Measurements from ENCODE around the gene CUX1. TPM values are rescaled to one million over a fixed set of nuclear protein-coding genes. Genes with fewer than 3 reads are reported as not detected.

Gene CUX1
- total RNA-seq, 1 experiment from 2014 or later, result 53.5 TPM

DNA sequence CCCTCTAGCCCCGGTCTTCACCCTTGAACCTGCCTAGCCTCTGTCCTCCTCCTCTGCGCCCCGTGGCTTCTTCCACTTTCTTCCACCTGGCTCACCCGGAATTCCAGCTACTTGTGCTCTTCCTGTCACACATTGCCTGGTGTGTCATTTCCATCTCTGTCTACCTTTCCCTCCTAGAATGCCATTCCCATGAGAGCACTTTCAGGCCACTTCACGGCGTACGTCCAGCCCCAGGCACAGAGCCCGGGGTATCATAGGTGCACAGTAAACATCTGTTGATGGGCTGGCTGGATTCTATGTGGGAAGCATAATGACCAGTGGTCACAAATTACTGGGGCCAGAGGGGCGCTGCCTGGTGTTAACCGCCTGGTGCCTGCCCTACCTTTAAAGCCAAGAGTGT, 161.3 kb downstream of the CUX1 start:
- Histone ChIP-seq H3K23ac (ENCODE audit: insufficient read length, low read depth, low read length) (no peak overlapping the region), H3K9ac (ENCODE audit: extremely low read depth, insufficient read length, low read length) (no peak overlapping the region), H3K23me2 (ENCODE audit: insufficient read length, low read depth, low read length, poor library complexity, severe bottlenecking) (no peaks in the 10 kb centered on the region), H3K56ac (ENCODE audit: insufficient read length, low read depth, low read length) (no peak overlapping the region), H3K79me2 (ENCODE audit: insufficient read depth, low read length) (no peaks in the 10 kb centered on the region; the same call in 1 of the 2 replicates), H4K5ac (ENCODE audit: insufficient read length, low read depth, low read length) (no peak overlapping the region), H4K91ac (ENCODE audit: insufficient read length, low read depth, low read length) (no peak overlapping the region), H2BK20ac (ENCODE audit: low read depth, low read length, poor library complexity, severe bottlenecking) (no peak overlapping the region), H3K27ac (ENCODE audit: insufficient read length, low read depth, low read length) (no peak overlapping the region), H3K4me2 (ENCODE audit: insufficient read depth, insufficient read length, low read length) (no peak overlapping the region), H2BK5ac (ENCODE audit: insufficient read length, low read length) (no peak overlapping the region), H3K4ac (ENCODE audit: low read depth, low read length) (no peak overlapping the region), H2BK12ac (ENCODE audit: insufficient read length, low read depth, low read length) (no peak overlapping the region), H2AK5ac (ENCODE audit: insufficient read length, low read length) (no peak overlapping the region), H2BK120ac (ENCODE audit: low read depth, low read length, poor library complexity, severe bottlenecking) (no peak overlapping the region), H3K18ac (ENCODE audit: insufficient read length, low read depth, low read length) (no peak overlapping the region), H2AFZ (ENCODE audit: low read length) (no peak overlapping the region), H4K20me1 (ENCODE audit: control insufficient read depth, insufficient read depth, insufficient read length) (no peaks in the 10 kb centered on the region), H3K79me1 (ENCODE audit: insufficient read depth, low read depth, low read length, poor library complexity, severe bottlenecking) (peaks cover 4% of the 10 kb centered on the region), H3K4me1 (ENCODE audit: insufficient read depth, low read length) (no peaks in the 10 kb centered on the region), H2BK15ac (ENCODE audit: low read depth, low read length) (no peak overlapping the region), H3K27me3 (ENCODE audit: insufficient read depth, low read length) (no peaks in the 10 kb centered on the region), H3T11ph (ENCODE audit: low read length) (no peak overlapping the region), H3K9me3 (ENCODE audit: control insufficient read depth, low read depth, low read length) (peaks cover 7% of the 10 kb centered on the region), H4K8ac (replicated peaks; ENCODE audit: insufficient read length, low read depth, low read length) (no peak overlapping the region), H3K14ac (ENCODE audit: insufficient read depth, low read length) (no peak overlapping the region)
- peaks cover 4 to 11% of the 10 kb centered on the region in 2 experiments; a peak in 3 of 4 replicates for H3K4me1 Mint-ChIP-seq
- no peak for TF ChIP-seq CTCF (conservative IDR thresholded peaks at IDR 0.05)
- H3K4me3 Mint-ChIP-seq, result no peak overlapping the region
- peaks cover 8 to 19% (median 10%) of the 10 kb centered on the region in 3 experiments; a peak in 6 of 7 replicates for H3K36me3 Mint-ChIP-seq (ENCODE audit: insufficient read depth in 1 of 3, low read depth in 3 of 3)
- no peaks in the 10 kb centered on the region for H3K27me3 Mint-ChIP-seq (ENCODE audit: low read depth)
- WGBS (ENCODE audit: extremely low coverage, insufficient read length, low lambda C conversion rate), result no CpG with 5 or more reads among the region's 10 CpGs
- peaks cover 3 to 11% of the 10 kb centered on the region in 2 experiments; a peak in 3 of 5 replicates for H3K9me3 Mint-ChIP-seq
- no peak for DNase-seq
- H3K27ac Mint-ChIP-seq, result peak overlapping the region; percentile 27 to 42 (median 30); a peak in 5 of 7 replicates

All from H9 (cell line).